ENCODE measurements around the gene TBX1. TPM values are rescaled to one million over a fixed set of nuclear protein-coding genes. Genes with fewer than 3 reads are reported as not detected.

The TBX1 gene
- polyA plus RNA-seq, 1 donor (not counting 4 experiments of a cell fraction or from before 2014, with no cell fraction given), result 0.10 TPM

GRCh38 chr22:19734837-19735382 lies 25.7 kb upstream of the TBX1 start:
- no peak for FAIRE-seq
- dilution Hi-C loops (cut with MboI; ENCODE audit: extremely low pct_ligation_motif_present, low sequenced_read_pairs), result no loop called here
- H3K27ac ChIP-seq (ENCODE audit: control insufficient read depth, insufficient read depth, low read length), result no peak overlapping the region

DNA sequence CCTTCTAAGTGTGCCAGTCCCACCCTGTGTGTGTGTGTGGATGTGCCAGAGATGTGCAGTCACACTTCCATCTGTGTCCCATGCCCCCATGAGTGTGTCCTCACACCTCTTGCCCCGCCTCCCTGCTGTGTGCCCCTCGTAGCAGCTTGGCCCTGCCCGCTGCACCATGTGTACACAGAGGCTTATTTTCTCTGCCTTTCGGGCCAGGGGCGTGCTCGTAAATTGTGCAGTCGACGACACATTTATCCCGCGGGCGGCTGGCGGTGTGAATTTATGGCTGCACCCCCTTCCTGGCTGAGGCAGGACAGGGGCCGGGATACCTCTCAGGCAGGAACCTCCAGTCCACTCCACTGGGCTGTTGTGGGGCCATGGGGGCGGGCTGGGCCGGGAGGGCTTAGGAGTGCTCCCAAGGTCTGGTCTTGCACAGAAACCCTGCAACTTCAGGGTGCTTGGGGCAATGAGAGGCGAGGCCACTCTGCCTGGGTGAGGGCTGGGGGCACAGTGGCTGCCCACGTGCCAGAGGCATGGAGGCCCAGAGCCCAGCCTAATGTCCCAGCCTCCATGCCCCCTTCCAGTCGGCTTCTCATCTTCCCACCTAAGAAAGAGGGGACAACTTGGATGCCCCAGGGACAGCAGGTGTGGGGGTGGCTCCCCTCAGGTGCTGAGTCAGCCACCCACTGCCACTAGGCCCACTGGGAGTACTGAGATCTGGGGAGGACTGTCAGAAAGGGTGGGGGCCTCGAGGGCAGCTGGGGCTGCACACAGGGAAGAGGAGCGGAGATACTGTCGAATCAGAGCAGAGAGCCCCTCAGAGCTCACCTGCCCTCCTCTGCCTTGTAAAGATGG lies 24.7 kb upstream of the TBX1 start:
- H3K4me1 ChIP-seq (ENCODE audit: control insufficient read depth, extremely low read depth, insufficient read depth, low read length), result no peaks in the 10 kb centered on the region
- H3K9me1 ChIP-seq (ENCODE audit: control insufficient read depth, extremely low read depth, insufficient read depth, low read length), result no peaks in the 10 kb centered on the region
- FAIRE-seq (no peak), DNase-seq (ENCODE audit: low read depth, low spot score) (no peak)
- H3K79me2 ChIP-seq (ENCODE audit: control insufficient read depth, insufficient read depth, low read length), result no peaks in the 10 kb centered on the region
- H3K4me3 ChIP-seq (ENCODE audit: control insufficient read depth in 2 of 3, extremely low read depth in 1 of 3, insufficient read depth in 2 of 3, low read depth in 1 of 3, low read length in 3 of 3), result no peak overlapping the region
- peaks cover 5% of the 10 kb centered on the region for H4K20me1 ChIP-seq (ENCODE audit: control insufficient read depth, extremely low read depth, insufficient read depth, low read length)
- peaks cover 2% of the 10 kb centered on the region for H3K27me3 ChIP-seq (ENCODE audit: control insufficient read depth, extremely low read depth, insufficient read depth, low read length)
- H3K9me3 ChIP-seq (ENCODE audit: control insufficient read depth, low read depth, low read length), result no peaks in the 10 kb centered on the region
- TF ChIP-seq, protein P1, sequence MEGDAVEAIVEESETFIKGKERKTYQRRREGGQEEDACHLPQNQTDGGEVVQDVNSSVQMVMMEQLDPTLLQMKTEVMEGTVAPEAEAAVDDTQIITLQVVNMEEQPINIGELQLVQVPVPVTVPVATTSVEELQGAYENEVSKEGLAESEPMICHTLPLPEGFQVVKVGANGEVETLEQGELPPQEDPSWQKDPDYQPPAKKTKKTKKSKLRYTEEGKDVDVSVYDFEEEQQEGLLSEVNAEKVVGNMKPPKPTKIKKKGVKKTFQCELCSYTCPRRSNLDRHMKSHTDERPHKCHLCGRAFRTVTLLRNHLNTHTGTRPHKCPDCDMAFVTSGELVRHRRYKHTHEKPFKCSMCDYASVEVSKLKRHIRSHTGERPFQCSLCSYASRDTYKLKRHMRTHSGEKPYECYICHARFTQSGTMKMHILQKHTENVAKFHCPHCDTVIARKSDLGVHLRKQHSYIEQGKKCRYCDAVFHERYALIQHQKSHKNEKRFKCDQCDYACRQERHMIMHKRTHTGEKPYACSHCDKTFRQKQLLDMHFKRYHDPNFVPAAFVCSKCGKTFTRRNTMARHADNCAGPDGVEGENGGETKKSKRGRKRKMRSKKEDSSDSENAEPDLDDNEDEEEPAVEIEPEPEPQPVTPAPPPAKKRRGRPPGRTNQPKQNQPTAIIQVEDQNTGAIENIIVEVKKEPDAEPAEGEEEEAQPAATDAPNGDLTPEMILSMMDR (optimal IDR thresholded peaks at IDR 0.05 in 1 of 3, IDR thresholded peaks at IDR 0.05 in 1 of 3, conservative IDR thresholded peaks at IDR 0.05 in 1 of 3; ENCODE audit: extremely low read depth in 1 of 3, insufficient read depth in 2 of 3, low read length in 3 of 3), result no peak
- TF ChIP-seq EZH2 (IDR thresholded peaks at IDR 0.05; ENCODE audit: low read length), result no peak
- dilution Hi-C loops (cut with MboI; ENCODE audit: extremely low pct_ligation_motif_present, low sequenced_read_pairs), result no loop called here
- H3K36me3 ChIP-seq (ENCODE audit: control insufficient read depth in 2 of 2, extremely low read depth in 1 of 2, insufficient read depth in 2 of 2, low read length in 2 of 2), result no peaks in the 10 kb centered on the region
- H3K4me2 ChIP-seq (ENCODE audit: control insufficient read depth, extremely low read depth, insufficient read depth, low read depth, low read length), result no peak overlapping the region
- H2AFZ ChIP-seq (ENCODE audit: control insufficient read depth, low read length), result no peak overlapping the region
- H3K27ac ChIP-seq (ENCODE audit: control insufficient read depth, insufficient read depth, low read length), result no peak overlapping the region
- H3K9ac ChIP-seq (ENCODE audit: control insufficient read depth, extremely low read depth, insufficient read depth, low read length), result no peak overlapping the region

More at GRCh38 chr22:19734837-19735382, 25.7 kb upstream of the TBX1 start:
- Histone ChIP-seq H3K36me3 (ENCODE audit: control insufficient read depth in 2 of 2, extremely low read depth in 1 of 2, insufficient read depth in 2 of 2, low read length in 2 of 2) (no peaks in the 10 kb centered on the region), H3K4me2 (ENCODE audit: control insufficient read depth, extremely low read depth, insufficient read depth, low read depth, low read length) (no peak overlapping the region), H4K20me1 (ENCODE audit: control insufficient read depth, extremely low read depth, insufficient read depth, low read length) (peaks cover 5% of the 10 kb centered on the region), H3K4me1 (ENCODE audit: control insufficient read depth, extremely low read depth, insufficient read depth, low read length) (no peaks in the 10 kb centered on the region), H3K9me1 (ENCODE audit: control insufficient read depth, extremely low read depth, insufficient read depth, low read length) (no peaks in the 10 kb centered on the region), H3K4me3 (ENCODE audit: control insufficient read depth in 2 of 3, extremely low read depth in 1 of 3, insufficient read depth in 2 of 3, low read depth in 1 of 3, low read length in 3 of 3) (no peak overlapping the region), H2AFZ (ENCODE audit: control insufficient read depth, low read length) (no peak overlapping the region), H3K79me2 (ENCODE audit: control insufficient read depth, insufficient read depth, low read length) (no peaks in the 10 kb centered on the region), H3K9me3 (ENCODE audit: control insufficient read depth, low read depth, low read length) (no peaks in the 10 kb centered on the region), H3K9ac (ENCODE audit: control insufficient read depth, extremely low read depth, insufficient read depth, low read length) (no peak overlapping the region), H3K27me3 (ENCODE audit: control insufficient read depth, extremely low read depth, insufficient read depth, low read length) (peaks cover 2% of the 10 kb centered on the region)
- no peak for DNase-seq (ENCODE audit: low read depth, low spot score)
- TF ChIP-seq, protein P1 (optimal IDR thresholded peaks at IDR 0.05 in 1 of 3, IDR thresholded peaks at IDR 0.05 in 1 of 3, conservative IDR thresholded peaks at IDR 0.05 in 1 of 3; ENCODE audit: extremely low read depth in 1 of 3, insufficient read depth in 2 of 3, low read length in 3 of 3), result no peak
- TF ChIP-seq EZH2 (IDR thresholded peaks at IDR 0.05; ENCODE audit: low read length), result no peak

Measured in keratinocyte (primary cell).